GM15510 (cell line): Measurements from ENCODE around the gene MYRF.

Experiments used
- POLR2A ChIP-seq: IDR thresholded peaks from 3 replicates; pipeline ENCODE4 v1.6.1; 2011; ENCODE audit warnings: borderline replicate concordance; ENCODE audit not compliant: insufficient read length; ENCODE audit errors: extremely low read depth

MYRF gene

GRCh38 chr11:61714916-61715315, 37.5 kb upstream of the MYRF start:
- TF ChIP-seq POLR2A: no peak

GRCh38 chr11:61715867-61716266, 36.6 kb upstream of the MYRF start:
- no peak for TF ChIP-seq POLR2A

- TF ChIP-seq POLR2A: no peak
Measured at GRCh38 chr11:61716478-61717285, 35.8 kb upstream of the MYRF start.

GRCh38 chr11:61717286-61718033, 35.0 kb upstream of the MYRF start:
- TF ChIP-seq POLR2A: no peak

GRCh38 chr11:61718046-61718531, 34.3 kb upstream of the MYRF start:
- TF ChIP-seq POLR2A: no peak

GRCh38 chr11:61718621-61719302, 33.7 kb upstream of the MYRF start:
- no peak for TF ChIP-seq POLR2A

- TF ChIP-seq POLR2A: no peak
Measured at GRCh38 chr11:61719978-61720377, 32.5 kb upstream of the MYRF start.

GRCh38 chr11:61720597-61720996, 31.8 kb upstream of the MYRF start:
- no peak for TF ChIP-seq POLR2A

GRCh38 chr11:61724437-61724836, 28.0 kb upstream of the MYRF start:
- TF ChIP-seq POLR2A: no peak

GRCh38 chr11:61725781-61726231, 26.6 kb upstream of the MYRF start:
- no peak for TF ChIP-seq POLR2A

- TF ChIP-seq POLR2A: no peak
Measured at GRCh38 chr11:61726775-61727174, 25.7 kb upstream of the MYRF start.

- TF ChIP-seq POLR2A: no peak
Measured at GRCh38 chr11:61727401-61727811, 25.0 kb upstream of the MYRF start.

- no peak for TF ChIP-seq POLR2A
Measured at GRCh38 chr11:61728066-61728939, 24.1 kb upstream of the MYRF start.

GRCh38 chr11:61728940-61729219, 23.6 kb upstream of the MYRF start:
- no peak for TF ChIP-seq POLR2A
